Ascending aorta (tissue), 2 donors: ENCODE results near the gene ARHGAP18. TPM values are rescaled to one million over a fixed set of nuclear protein-coding genes. Genes with fewer than 3 reads are reported as not detected.

Source experiments
- DNase-seq, 2 donors: peaks; one replicate each; pipeline ENCODE4 v3.0.0-alpha.2; 2019; ENCODE audit warnings: low spot score in 2 of 2
- H3K27ac ChIP-seq, 2 donors: fragments of 200-600 bp; sonication (generic); one replicate each; pipeline ENCODE4 v1.5.1; 2016 to 2017; ENCODE audit warnings: mild to moderate bottlenecking in 1 of 2
- H3K27me3 ChIP-seq: fragments of 200-600 bp; sonication (generic); one replicate; pipeline ENCODE4 v1.5.1; 2017
- H3K36me3 ChIP-seq, 2 donors: fragments of 200-600 bp; sonication (generic); one replicate each; pipeline ENCODE4 v1.5.1; 2016
- H3K4me1 ChIP-seq, 2 donors: fragments of 200-600 bp; sonication (generic); one replicate each; pipeline ENCODE4 v1.5.1; 2016 to 2017; ENCODE audit warnings: mild to moderate bottlenecking in 1 of 2
- H3K4me3 ChIP-seq, 2 donors: fragments of 200-600 bp; sonication (generic); one replicate each; pipeline ENCODE4 v1.5.1; 2016 to 2017; ENCODE audit warnings: mild to moderate bottlenecking in 1 of 2
- H3K9me3 ChIP-seq, 2 donors: fragments of 200-600 bp; sonication (generic); one replicate each; pipeline ENCODE4 v1.5.1; 2016
- CTCF ChIP-seq, 3 experiments: fragments of 200-600 bp in 2 of 3; fragments of 450-650 bp in 1 of 3; sonication (generic) in 2 of 3; IDR thresholded peaks; one replicate each; pipeline ENCODE4 v1.5.1; 2016 to 2019; ENCODE audit warnings: antibody characterized with exemption in 3 of 3, mild to moderate bottlenecking in 1 of 3, moderate library complexity in 1 of 3
- intact Hi-C: fragments of 100-400 bp; cut with DNase I; formaldehyde crosslinking; loops from one replicate; pipeline ENCODE4 v1.15.1; 2023
- total RNA-seq: library from RNA; depleted of rRNA; stranded (reverse); fragments of >200 nt; gene quantifications from one replicate; pipeline ENCODE4 v1.1.0, GENCODE V29; 2016

The ARHGAP18 gene
- total RNA-seq, 1 donor from 2014 or later, result 10.7 TPM

- Histone ChIP-seq H3K36me3 (no peaks in the 10 kb centered on the region), H3K9me3 (no peaks in the 10 kb centered on the region), H3K27me3 (no peaks in the 10 kb centered on the region), H3K4me1 (no peaks in the 10 kb centered on the region), H3K27ac (no peak overlapping the region), H3K4me3 (no peak overlapping the region)
- intact Hi-C loops, result no loop called here
- no peak for DNase-seq
- no peak for TF ChIP-seq CTCF (IDR thresholded peaks at IDR 0.05)
Observed at GRCh38 chr6:129697788-129698187, 12.2 kb downstream of the ARHGAP18 start.

GRCh38 chr6:129696843-129697242 is 13.1 kb downstream of the ARHGAP18 start:
- no peak for TF ChIP-seq CTCF (IDR thresholded peaks at IDR 0.05)
- no peak for DNase-seq
- H3K4me1 ChIP-seq, result peaks cover 0 to 6% of the 10 kb centered on the region in 2 donors
- no peaks in the 10 kb centered on the region for H3K27me3 ChIP-seq
- no peak overlapping the region for H3K27ac ChIP-seq
- H3K9me3 ChIP-seq, result no peaks in the 10 kb centered on the region
- H3K36me3 ChIP-seq, result no peaks in the 10 kb centered on the region
- no peak overlapping the region for H3K4me3 ChIP-seq
- intact Hi-C loops, result no loop called here

- DNase-seq, result no peak
- Histone ChIP-seq H3K4me3 (no peak overlapping the region), H3K4me1 (peaks cover 0 to 8% of the 10 kb centered on the region in 2 donors), H3K9me3 (no peaks in the 10 kb centered on the region), H3K36me3 (no peaks in the 10 kb centered on the region), H3K27me3 (no peaks in the 10 kb centered on the region), H3K27ac (no peak overlapping the region)
- TF ChIP-seq CTCF (IDR thresholded peaks at IDR 0.05), result no peak
- intact Hi-C loops, result no loop called here
Observed at GRCh38 chr6:129696028-129696418, 14.0 kb downstream of the ARHGAP18 start.

- no peak for TF ChIP-seq CTCF (IDR thresholded peaks at IDR 0.05)
- H3K4me3 ChIP-seq, result no peak overlapping the region
- no peak overlapping the region for H3K27ac ChIP-seq
- no peak for DNase-seq
- peaks cover 0 to 8% of the 10 kb centered on the region in 2 donors for H3K4me1 ChIP-seq
- no peaks in the 10 kb centered on the region for H3K9me3 ChIP-seq
- H3K36me3 ChIP-seq, result no peaks in the 10 kb centered on the region
- intact Hi-C loops, result no loop called here
- H3K27me3 ChIP-seq, result no peaks in the 10 kb centered on the region
Observed at GRCh38 chr6:129695373-129696027, 14.5 kb downstream of the ARHGAP18 start.

- intact Hi-C loops, result no loop called here
- Histone ChIP-seq H3K36me3 (no peaks in the 10 kb centered on the region), H3K4me1 (peaks cover 0 to 8% of the 10 kb centered on the region in 2 donors), H3K27me3 (no peaks in the 10 kb centered on the region), H3K4me3 (no peak overlapping the region), H3K27ac (no peak overlapping the region), H3K9me3 (no peaks in the 10 kb centered on the region)
- no peak for TF ChIP-seq CTCF (IDR thresholded peaks at IDR 0.05)
- no peak for DNase-seq
Observed at GRCh38 chr6:129694036-129694435, 15.9 kb downstream of the ARHGAP18 start.

- DNase-seq, result no peak
- Histone ChIP-seq H3K9me3 (no peaks in the 10 kb centered on the region), H3K27me3 (no peaks in the 10 kb centered on the region), H3K4me3 (no peak overlapping the region), H3K4me1 (peaks cover 0 to 8% of the 10 kb centered on the region in 2 donors), H3K36me3 (no peaks in the 10 kb centered on the region), H3K27ac (peak overlapping the region in 1 of 2 donors; percentile 37)
- TF ChIP-seq CTCF (IDR thresholded peaks at IDR 0.05), result no peak
- intact Hi-C loops, result no loop called here
Observed at GRCh38 chr6:129692467-129692866, 17.5 kb downstream of the ARHGAP18 start.
